Left colon (tissue), 2 donors: Measurements from ENCODE around the gene DUS1L. TPM values are rescaled to one million over a fixed set of nuclear protein-coding genes. Genes with fewer than 3 reads are reported as not detected.
A peak's percentile ranks its signal among the peaks of the same experiment; 100 is the strongest.

ENCODE experiments used
- ATAC-seq: fragments of 200-7000 bp; cut with Tn5 transposase; one replicate; pipeline ENCODE4 v1.9.1; 2020; ENCODE audit warnings: mild to moderate bottlenecking, moderate library complexity
- DNase-seq, 2 donors: peaks; one replicate each; pipeline ENCODE4 v3.0.0-alpha.2; 2020
- intact Hi-C, 2 donors: fragments of 100-400 bp; cut with DNase I in 1 of 2; cut with micrococcal nuclease in 1 of 2; formaldehyde crosslinking; loops; one replicate each; pipeline versions ENCODE4 v1.11.2 to v1.14.0; 2022; cut with DNase I, micrococcal nuclease
- total RNA-seq, 2 donors: library from RNA; stranded (reverse); fragmentation: NEBNext Ultra II Directional; extraction: Animal tissue kit (Norgen Biotek cat#: 25700); gene quantifications; one replicate each; pipeline ENCODE4 v1.2.1, GENCODE V29; 2021
- donor health status: DM: no; HTN: no; CAD: no.
- donor health status: DM: yes; HTN: yes; CAD: no.

The DUS1L gene
- total RNA-seq, 2 donors from 2014 or later = 127 to 146 TPM

- intact Hi-C loops = no loop called here
- DNase-seq (peak in 1 of 2 donors; percentile 29), ATAC-seq (no peak)
These were observed 36.4 kb upstream of the DUS1L start for GRCh38 chr17:82101767-82102679.

DNA sequence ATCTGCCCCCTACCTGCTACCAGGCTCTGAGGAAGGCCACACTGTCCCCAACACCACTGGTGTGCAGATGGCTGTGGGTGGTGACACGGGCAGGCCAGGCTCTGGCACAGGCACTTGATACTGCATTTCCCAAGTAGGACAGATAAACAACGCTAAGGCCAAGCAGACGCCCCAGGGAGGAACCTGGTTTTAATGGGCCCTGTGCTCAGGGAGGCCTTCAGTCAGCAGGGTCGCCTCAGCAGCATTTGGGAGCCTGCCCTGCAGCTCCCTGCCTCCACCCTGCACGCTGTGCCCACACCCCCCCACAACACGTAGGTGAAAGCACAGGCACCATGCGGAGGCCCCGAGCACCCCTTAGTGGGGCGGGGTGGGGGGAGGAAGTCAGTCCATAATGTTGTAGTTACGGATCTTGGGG is 35.7 kb upstream of the DUS1L start:
- ATAC-seq (no peak), DNase-seq (peak in 1 of 2 donors; percentile 36)
- intact Hi-C loops = no loop called here

- ATAC-seq (no peak), DNase-seq (peak in 1 of 2 donors; percentile 24)
- intact Hi-C loops = no loop called here
These were observed 35.1 kb upstream of the DUS1L start for GRCh38 chr17:82100502-82101298.

DNA sequence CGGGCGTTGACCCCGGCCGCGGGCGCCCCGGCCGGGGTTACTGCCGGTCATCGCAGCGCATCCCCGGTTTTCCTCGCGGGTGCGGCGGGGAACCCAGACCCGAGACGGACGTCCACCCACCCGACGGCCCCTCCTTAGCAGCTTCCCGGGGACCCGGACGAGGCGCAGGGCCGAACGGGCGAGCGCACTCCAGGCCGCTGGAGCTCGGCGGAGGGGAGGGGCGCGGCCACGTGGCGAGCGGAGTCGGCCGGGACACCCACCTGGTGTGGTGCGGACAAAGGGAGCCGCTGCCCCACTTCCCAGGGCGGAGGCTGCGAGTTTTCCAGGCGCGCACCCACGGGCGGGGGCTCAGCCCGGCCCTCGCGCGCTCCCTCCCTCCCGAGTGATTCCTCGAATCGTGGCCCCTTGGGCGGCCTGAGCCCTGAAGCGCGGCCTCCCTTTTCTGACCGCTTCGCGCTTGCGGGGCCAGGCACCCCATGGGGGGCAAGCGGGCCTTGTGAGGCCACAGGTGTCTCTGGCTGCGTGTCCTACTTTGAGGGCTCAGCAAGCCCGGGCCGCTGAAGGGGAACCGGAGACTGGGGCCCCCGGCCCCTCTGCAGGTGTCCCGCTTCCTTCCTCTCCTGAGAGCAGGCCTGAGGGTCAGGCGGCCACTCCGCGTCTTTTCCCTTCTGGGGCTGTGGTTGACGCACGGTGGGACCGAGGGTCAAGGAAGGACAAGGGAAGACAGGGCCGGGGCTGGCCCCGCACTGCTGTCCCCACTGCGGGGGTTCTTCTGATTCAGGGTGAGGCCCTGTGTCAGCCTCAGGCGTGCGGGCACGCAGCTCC is 33.5 kb upstream of the DUS1L start:
- ATAC-seq (peak; percentile 28), DNase-seq (peak in 1 of 2 donors; percentile 45)
- intact Hi-C loops = no loop called here

DNA sequence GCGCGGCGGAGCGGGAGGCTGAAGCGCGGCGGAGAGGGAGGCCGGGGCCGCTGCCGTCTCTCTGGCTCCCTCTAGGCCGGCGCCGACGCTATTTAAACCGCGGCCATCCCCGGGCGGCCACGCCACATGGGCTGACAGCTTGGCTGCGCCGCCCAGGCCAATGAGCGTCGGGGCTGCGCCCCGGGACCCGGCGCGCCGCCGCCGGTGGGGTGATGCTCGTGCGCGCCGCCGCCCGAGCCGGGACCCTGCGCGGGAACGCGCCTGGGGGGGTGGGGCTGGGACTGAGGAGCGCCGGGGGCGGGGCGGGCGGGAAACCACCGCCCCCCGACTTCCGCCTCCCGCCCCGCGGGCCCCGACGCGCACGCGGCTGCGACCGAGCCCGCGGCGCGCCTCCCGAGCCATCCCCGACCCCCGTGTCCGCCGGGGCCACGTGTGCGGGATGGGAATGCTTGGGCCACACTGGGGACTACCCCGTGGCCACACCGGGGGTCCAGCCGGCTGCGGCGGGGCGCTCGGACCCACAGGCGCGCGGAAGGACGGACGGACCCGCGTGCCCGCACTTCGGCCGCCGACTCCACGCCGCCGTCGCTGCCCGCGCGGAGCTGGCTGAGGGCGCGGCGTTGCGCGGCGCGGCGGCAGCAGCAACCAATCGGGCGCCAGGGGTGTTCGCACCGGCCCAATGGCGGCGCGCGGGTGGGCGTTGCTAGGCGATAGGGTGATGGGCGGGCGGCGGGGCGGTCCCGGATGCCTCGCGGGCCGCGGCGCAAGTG is 32.8 kb upstream of the DUS1L start, which contains the start of gene FASN:
TSS of gene FASN (minus strand) at position 68 of the 770 bp plus-strand sequence. CDS start 1,791 bp downstream, outside the sequence.
- peak; percentile 75 for ATAC-seq
- DNase-seq = peak; percentile 95 to 97
- intact Hi-C loops = no loop called here

- intact Hi-C loops = no loop called here
- ATAC-seq = no peak
- DNase-seq = no peak
These were observed 32.2 kb upstream of the DUS1L start for GRCh38 chr17:82097919-82098168.

- DNase-seq (peak in 1 of 2 donors; percentile 70), ATAC-seq (peak; percentile 27)
- intact Hi-C loops = no loop called here
These were observed 31.7 kb upstream of the DUS1L start for GRCh38 chr17:82097184-82097918.

DNA sequence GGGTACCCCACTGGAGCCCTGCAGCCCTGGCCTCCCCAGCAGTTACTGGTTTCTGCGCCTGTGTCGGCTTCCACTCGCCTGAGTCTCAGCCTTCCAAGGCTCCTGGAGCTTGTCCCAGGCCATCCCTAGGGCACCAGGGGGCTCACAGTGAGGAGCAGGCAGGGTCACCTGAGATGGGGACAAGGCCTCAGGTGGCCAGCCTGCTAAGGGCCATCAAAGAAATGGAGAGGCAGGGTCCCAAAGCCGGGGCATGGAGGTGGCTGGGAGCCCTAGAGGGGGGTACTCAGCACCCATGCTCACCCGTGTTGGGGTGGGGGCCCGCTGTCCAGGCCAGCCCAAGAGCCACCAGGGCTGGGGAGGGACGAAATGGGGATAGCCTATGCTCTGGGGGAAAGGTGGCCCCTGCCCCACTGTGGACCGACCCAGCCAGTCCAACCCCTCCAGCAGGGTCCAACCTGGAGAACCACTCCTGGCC is 31.1 kb upstream of the DUS1L start:
- ATAC-seq (no peak), DNase-seq (no peak)
- intact Hi-C loops = no loop called here

- no peak for ATAC-seq
- intact Hi-C loops = no loop called here
- no peak for DNase-seq
These were observed 30.4 kb upstream of the DUS1L start for GRCh38 chr17:82095777-82096708.

GRCh38 chr17:82094931-82095776 is 29.6 kb upstream of the DUS1L start:
- no peak for DNase-seq
- ATAC-seq = no peak
- intact Hi-C loops = no loop called here

- no peak for ATAC-seq
- intact Hi-C loops = no loop called here
- no peak for DNase-seq
These were observed 27.6 kb upstream of the DUS1L start for GRCh38 chr17:82092995-82093751.

DNA sequence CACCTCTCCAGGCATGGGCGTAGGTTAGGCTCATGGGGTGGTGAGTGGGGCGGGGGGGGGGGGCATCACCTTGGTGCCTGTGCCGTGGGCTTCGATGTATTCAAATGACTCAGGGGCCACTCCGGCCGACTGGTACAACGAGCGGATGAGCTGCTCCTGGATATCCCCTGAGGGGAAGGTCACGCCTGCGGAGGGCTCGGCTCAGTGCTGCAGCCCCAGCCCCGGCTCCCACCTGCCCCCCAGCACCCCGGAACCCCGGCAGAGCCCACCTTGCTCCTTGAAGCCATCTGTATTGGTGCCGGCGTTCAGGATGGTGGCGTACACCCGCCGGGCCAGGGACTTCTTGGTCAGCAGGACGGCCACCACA is 27.0 kb upstream of the DUS1L start:
- ATAC-seq (no peak), DNase-seq (no peak)
- intact Hi-C loops = no loop called here

DNA sequence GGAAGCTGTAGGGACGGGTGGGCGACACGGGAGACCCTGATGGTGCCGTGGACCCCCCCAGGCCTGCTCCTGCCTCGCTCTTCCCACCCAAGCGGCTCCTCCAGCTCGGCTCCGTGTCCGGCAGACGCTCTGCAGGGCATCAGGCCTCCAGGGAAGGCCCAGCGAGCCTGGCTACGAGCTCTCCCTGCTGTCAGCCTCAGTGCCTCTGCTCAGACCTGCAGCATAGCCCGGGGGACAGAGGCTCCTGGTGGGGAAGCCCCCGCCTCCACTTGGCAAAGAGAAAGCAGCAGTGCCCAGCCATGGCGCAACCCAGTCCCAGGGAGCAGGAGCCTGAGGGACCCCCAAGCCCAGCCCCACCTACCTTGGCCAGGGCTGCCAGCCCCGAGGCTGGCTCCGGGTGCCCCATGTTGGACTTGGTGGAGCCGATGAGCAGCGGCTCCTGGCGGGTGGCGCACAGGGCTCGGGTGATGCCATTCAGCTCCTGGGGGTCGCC is 26.5 kb upstream of the DUS1L start:
- ATAC-seq (no peak), DNase-seq (no peak)
- intact Hi-C loops = no loop called here

GRCh38 chr17:82091264-82092066 is 25.9 kb upstream of the DUS1L start:
- ATAC-seq = no peak
- no peak for DNase-seq
- intact Hi-C loops = no loop called here
